Measurements from ENCODE around the gene ST6GALNAC2. TPM values are rescaled to one million over a fixed set of nuclear protein-coding genes. Genes with fewer than 3 reads are reported as not detected.

The ST6GALNAC2 gene
- total and polyA plus RNA-seq, 2 experiments from 2014 or later = 0.65 to 0.96 TPM

DNA sequence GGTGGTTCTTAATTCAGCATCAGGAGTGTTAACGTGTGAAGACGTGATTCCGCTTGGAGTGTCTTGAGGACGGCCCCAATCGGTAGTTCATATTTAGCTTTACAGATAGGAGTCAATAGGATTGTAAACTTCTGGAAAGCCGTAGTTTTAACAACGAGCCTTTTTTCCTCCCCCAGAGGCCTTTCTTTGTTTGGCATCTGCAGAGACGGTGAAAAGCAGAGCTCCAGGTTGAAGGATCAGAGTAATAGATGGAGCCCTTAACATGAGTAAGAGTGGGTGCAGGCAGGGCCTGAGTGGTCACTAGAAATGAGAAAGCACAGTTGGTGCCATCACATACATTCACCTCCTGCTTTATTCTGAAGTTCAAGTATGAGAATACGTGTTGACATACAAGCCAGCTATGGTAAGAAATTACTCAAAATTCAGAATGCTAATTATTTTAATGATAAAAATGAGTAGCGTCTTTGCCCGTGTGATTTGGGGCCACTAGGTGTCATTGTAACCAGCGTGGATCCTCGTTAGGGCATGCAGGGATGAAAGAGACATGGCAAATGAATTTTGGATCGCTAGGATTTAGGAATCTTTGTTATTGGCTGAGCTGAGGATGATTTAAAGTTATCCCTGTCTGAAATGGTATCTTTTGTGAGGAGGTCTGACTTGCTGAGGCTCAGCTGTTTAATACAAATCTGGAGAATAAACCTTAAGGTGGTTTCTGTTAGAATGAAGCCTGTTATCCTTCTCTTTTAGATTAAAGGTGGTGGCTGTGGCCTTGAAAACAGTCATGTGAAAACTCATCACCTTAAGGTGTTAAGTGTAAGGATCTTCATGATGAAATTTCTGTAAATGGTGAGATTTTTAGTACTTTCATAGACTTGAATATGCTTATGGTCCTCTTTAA lies 27.2 kb downstream of the ST6GALNAC2 start:
- H3K79me2 ChIP-seq (ENCODE audit: insufficient read depth) = peaks cover 41% of the 10 kb centered on the region
- peaks cover 45% of the 10 kb centered on the region for H3K4me1 ChIP-seq (ENCODE audit: insufficient read depth)
- peak overlapping the region; percentile 85 for H3K27ac ChIP-seq
- peak overlapping the region; percentile 97; the same call in 1 of the 2 replicates for H2AFZ ChIP-seq
- peak; percentile 63 for DNase-seq
- H3K4me2 ChIP-seq (ENCODE audit: unreplicated experiment) = peak overlapping the region; percentile 96
- H3K4me3 ChIP-seq = peak overlapping the region; percentile 89
- WGBS, 2 experiments (ENCODE audit: low coverage in 1 of 2, low lambda C conversion rate in 2 of 2, missing lambda C conversion rate in 2 of 2) = 1% methylated on average over 14 of the region's 14 CpGs
- no peaks in the 10 kb centered on the region for H3K9me2 ChIP-seq (ENCODE audit: insufficient read depth)
- in situ Hi-C loops (cut with MboI) = no loop called here
- H3K27me3 ChIP-seq (replicated peaks; ENCODE audit: insufficient read depth) = no peaks in the 10 kb centered on the region
- H3F3A ChIP-seq (ENCODE audit: insufficient read depth) = peaks cover 46% of the 10 kb centered on the region
- no peaks in the 10 kb centered on the region for H3K9me3 ChIP-seq (ENCODE audit: low read depth)
- peaks cover 13% of the 10 kb centered on the region; the same call in 1 of the 2 replicates for H3K36me3 ChIP-seq (ENCODE audit: low read depth)
- H4K20me1 ChIP-seq (ENCODE audit: insufficient read depth) = peaks cover 15% of the 10 kb centered on the region; the same call in 1 of the 2 replicates
- TF ChIP-seq EZH2 (IDR thresholded peaks at IDR 0.05; ENCODE audit: insufficient read depth, poor library complexity, severe bottlenecking) (no peak), EZH2phosphoT487 (IDR thresholded peaks at IDR 0.05; ENCODE audit: insufficient read depth, low read depth) (no peak)
- peak overlapping the region; percentile 99 for H3K9ac ChIP-seq

DNA sequence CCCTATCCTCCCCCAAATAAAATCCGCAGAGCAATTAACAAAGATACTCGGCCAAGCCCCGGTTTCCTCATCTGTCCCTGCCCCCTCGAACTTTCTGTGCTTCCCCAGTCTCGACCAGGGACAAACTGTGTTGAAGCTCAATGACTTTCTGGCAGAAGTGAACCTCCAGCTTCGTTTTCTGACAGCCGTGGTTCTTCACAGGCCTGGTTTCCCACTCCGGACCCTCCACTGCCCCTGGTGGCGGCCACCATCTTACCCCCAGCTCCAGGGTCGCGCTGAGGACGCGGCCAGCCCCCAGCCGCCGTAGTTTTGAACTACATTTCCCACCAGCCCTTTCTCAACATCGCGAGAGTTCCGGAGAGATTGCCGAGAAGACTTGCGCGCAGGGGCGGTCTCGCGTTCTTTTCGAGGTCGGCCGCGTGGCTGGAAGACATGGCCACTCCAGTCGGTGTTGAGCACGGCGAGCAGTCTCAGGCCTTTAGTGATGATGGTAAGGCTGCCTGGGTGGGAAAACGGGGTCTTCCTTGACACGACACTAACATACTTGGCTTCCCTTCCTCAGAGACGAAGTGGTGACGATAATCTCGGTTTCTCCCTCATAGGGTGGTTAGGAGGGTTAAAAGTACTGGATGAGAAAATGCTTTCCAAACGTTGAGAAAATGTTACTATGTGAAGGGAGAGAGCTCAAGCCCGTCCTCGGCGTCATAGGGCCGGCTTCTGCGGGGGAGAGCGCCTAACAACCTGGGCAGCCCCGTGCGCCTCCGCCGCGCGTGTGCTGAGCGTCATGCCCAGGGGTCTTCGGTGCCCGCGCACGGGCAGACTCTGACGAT lies 28.1 kb downstream of the ST6GALNAC2 start:
- 1% methylated on average over 55 of the region's 55 CpGs for WGBS, 2 experiments (ENCODE audit: low coverage in 1 of 2, low lambda C conversion rate in 2 of 2, missing lambda C conversion rate in 2 of 2)
- H3K9me2 ChIP-seq (ENCODE audit: insufficient read depth) = no peaks in the 10 kb centered on the region
- TF ChIP-seq EZH2 (IDR thresholded peaks at IDR 0.05; ENCODE audit: insufficient read depth, poor library complexity, severe bottlenecking) (no peak), EZH2phosphoT487 (IDR thresholded peaks at IDR 0.05; ENCODE audit: insufficient read depth, low read depth) (no peak)
- H3K9ac ChIP-seq = peak overlapping the region; percentile 99
- peaks cover 39% of the 10 kb centered on the region for H3K4me1 ChIP-seq (ENCODE audit: insufficient read depth)
- in situ Hi-C loops (cut with MboI) = no loop called here
- H3K27me3 ChIP-seq (replicated peaks; ENCODE audit: insufficient read depth) = no peaks in the 10 kb centered on the region
- peaks cover 41% of the 10 kb centered on the region for H3K79me2 ChIP-seq (ENCODE audit: insufficient read depth)
- peak overlapping the region; percentile 89 for H3K4me3 ChIP-seq
- H4K20me1 ChIP-seq (ENCODE audit: insufficient read depth) = peaks cover 15% of the 10 kb centered on the region; the same call in 1 of the 2 replicates
- H3K36me3 ChIP-seq (ENCODE audit: low read depth) = peaks cover 13% of the 10 kb centered on the region; the same call in 1 of the 2 replicates
- H3K9me3 ChIP-seq (ENCODE audit: low read depth) = no peaks in the 10 kb centered on the region
- peak overlapping the region; percentile 96 for H3K4me2 ChIP-seq (ENCODE audit: unreplicated experiment)
- H3K27ac ChIP-seq = peak overlapping the region; percentile 85
- DNase-seq = peak; percentile 99
- peaks cover 38% of the 10 kb centered on the region for H3F3A ChIP-seq (ENCODE audit: insufficient read depth)
- H2AFZ ChIP-seq = peak overlapping the region; percentile 97

DNA sequence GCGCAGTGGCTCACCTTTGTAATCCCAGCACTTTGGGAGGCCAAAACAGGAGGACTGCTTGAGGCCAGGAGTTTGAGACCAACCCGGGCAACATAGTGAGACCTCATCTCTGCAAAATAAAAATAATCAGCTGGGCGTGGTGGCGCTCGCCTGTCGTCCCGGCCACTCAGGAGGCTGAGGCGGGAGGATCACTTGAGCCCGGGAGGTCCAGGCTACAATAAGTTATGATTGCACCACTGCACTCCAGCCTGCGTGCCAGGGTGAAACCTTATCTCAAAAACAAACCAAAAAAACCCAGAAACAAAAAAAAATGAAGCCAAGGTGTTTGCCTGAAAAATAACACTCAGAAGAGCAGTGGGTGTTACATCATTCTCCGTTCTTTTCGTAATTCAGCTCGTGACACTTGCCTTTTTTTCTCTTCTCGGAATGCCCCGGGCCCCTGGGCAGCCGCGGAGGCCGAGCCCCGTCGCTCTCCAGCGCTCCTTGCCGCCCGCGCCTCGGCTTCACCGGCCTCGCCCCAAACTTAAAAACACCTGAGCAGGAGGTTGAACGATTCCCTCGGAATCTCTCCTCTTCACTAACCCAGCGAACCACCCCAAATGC lies 28.8 kb downstream of the ST6GALNAC2 start:
- peak overlapping the region; percentile 85 for H3K27ac ChIP-seq
- H3K4me3 ChIP-seq = peak overlapping the region; percentile 89
- TF ChIP-seq EZH2 (IDR thresholded peaks at IDR 0.05; ENCODE audit: insufficient read depth, poor library complexity, severe bottlenecking) (no peak), EZH2phosphoT487 (IDR thresholded peaks at IDR 0.05; ENCODE audit: insufficient read depth, low read depth) (no peak)
- peaks cover 15% of the 10 kb centered on the region; the same call in 1 of the 2 replicates for H4K20me1 ChIP-seq (ENCODE audit: insufficient read depth)
- peak overlapping the region; percentile 99 for H3K9ac ChIP-seq
- DNase-seq = peak; percentile 54
- H3K79me2 ChIP-seq (ENCODE audit: insufficient read depth) = peaks cover 41% of the 10 kb centered on the region
- no peaks in the 10 kb centered on the region for H3K9me3 ChIP-seq (ENCODE audit: low read depth)
- no peaks in the 10 kb centered on the region for H3K27me3 ChIP-seq (replicated peaks; ENCODE audit: insufficient read depth)
- peaks cover 33% of the 10 kb centered on the region for H3F3A ChIP-seq (ENCODE audit: insufficient read depth)
- WGBS, 2 experiments (ENCODE audit: low coverage in 1 of 2, low lambda C conversion rate in 2 of 2, missing lambda C conversion rate in 2 of 2) = 39 to 45% methylated on average over 30 of the region's 30 CpGs
- H3K4me2 ChIP-seq (ENCODE audit: unreplicated experiment) = peak overlapping the region; percentile 94
- peak overlapping the region; percentile 97 for H2AFZ ChIP-seq
- H3K36me3 ChIP-seq (ENCODE audit: low read depth) = peaks cover 13% of the 10 kb centered on the region; the same call in 1 of the 2 replicates
- in situ Hi-C loops (cut with MboI) = no loop called here
- peaks cover 36% of the 10 kb centered on the region for H3K4me1 ChIP-seq (ENCODE audit: insufficient read depth)
- no peaks in the 10 kb centered on the region for H3K9me2 ChIP-seq (ENCODE audit: insufficient read depth)

DNA sequence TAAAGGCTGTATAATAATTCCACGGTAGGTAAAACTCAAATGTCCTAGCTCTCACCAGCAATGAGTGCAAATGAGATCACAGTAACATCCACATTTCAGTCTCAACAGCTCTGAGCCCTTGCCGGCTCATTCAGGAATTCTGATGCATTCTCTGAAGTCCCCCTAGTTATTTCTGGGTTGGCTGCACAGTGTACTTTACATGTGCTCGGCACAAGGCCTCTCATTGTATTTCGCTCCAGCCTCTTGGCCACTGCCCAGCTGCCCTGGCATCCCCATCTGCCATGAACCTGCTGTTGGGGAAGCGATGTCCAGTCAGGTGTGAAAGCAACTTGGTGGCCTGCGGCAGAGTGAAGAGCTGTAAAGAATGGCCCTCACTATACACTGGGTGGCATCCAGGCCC lies 31.5 kb downstream of the ST6GALNAC2 start:
- WGBS, 2 experiments (ENCODE audit: low coverage in 1 of 2, low lambda C conversion rate in 2 of 2, missing lambda C conversion rate in 2 of 2) = 78 to 80% methylated on average over 6 of the region's 6 CpGs
- in situ Hi-C loops (cut with MboI) = no loop called here
- Histone ChIP-seq H3K9me2 (ENCODE audit: insufficient read depth) (no peaks in the 10 kb centered on the region), H3K9ac (no peak overlapping the region), H3K4me1 (ENCODE audit: insufficient read depth) (peaks cover 22% of the 10 kb centered on the region), H2AFZ (no peak overlapping the region), H3K4me2 (ENCODE audit: unreplicated experiment) (no peak overlapping the region), H3K9me3 (ENCODE audit: low read depth) (no peaks in the 10 kb centered on the region), H3K27ac (no peak overlapping the region), H3K27me3 (replicated peaks; ENCODE audit: insufficient read depth) (no peaks in the 10 kb centered on the region), H3K36me3 (ENCODE audit: low read depth) (no peaks in the 10 kb centered on the region), H3K4me3 (no peak overlapping the region), H4K20me1 (ENCODE audit: insufficient read depth) (0 out of 2 replicates have a peak, but pooled peaks cover 1% of the 10 kb centered on the region), H3F3A (ENCODE audit: insufficient read depth) (peaks cover 22% of the 10 kb centered on the region), H3K79me2 (ENCODE audit: insufficient read depth) (peaks cover 16% of the 10 kb centered on the region)
- TF ChIP-seq EZH2phosphoT487 (IDR thresholded peaks at IDR 0.05; ENCODE audit: insufficient read depth, low read depth) = no peak
- TF ChIP-seq EZH2 (IDR thresholded peaks at IDR 0.05; ENCODE audit: insufficient read depth, poor library complexity, severe bottlenecking) = no peak
- DNase-seq = no peak
